K562 (cell line): Measurements from ENCODE around the gene ZNF385D. TPM values are rescaled to one million over a fixed set of nuclear protein-coding genes. Genes with fewer than 3 reads are reported as not detected.

Experiments used
- ATAC-seq: fragments of 200-7000 bp; cut with Tn5 transposase; 3 replicates; pipeline ENCODE4 v1.9.1; 2020; ENCODE audit warnings: moderate library complexity
- BruUV-seq: library from RNA; stranded (reverse); fragments of 400-500 nt; replicated peaks from 2 replicates; lab custom pipeline; 2021; lab: Mats Ljungman, UMichigan
- CTCF ChIA-PET: fragments of 300-600 bp; formaldehyde crosslinking; extraction: SDS; loops from one replicate; lab custom pipeline; 2021; ENCODE audit warnings: low intra/inter-chr PET ratio; lab: Yijun Ruan, JAX
- POLR2A ChIA-PET: fragments of 300-600, 350-650 bp; sonication (Branson Sonifier 250); formaldehyde crosslinking; extraction: SDS; loops from one replicate; lab custom pipeline; 2021; ENCODE audit warnings: antibody characterized with exemption, inconsistent platforms; lab: Yijun Ruan, JAX
- DNase-seq, 4 experiments: peaks; one replicate each; pipeline versions ENCODE4 v3.0.0 to v3.0.0-alpha.2; 2011 to 2018; ENCODE audit warnings: low spot score in 3 of 4, mixed read lengths in 3 of 4; ENCODE audit errors: extremely low read depth in 1 of 4
- FAIRE-seq: peaks from 2 replicates; lab custom pipeline; 2011; peaks lifted over from hg19 to GRCh38; lab: Jason Lieb, UNC
- H2AFZ ChIP-seq: 2 replicates; pipeline ENCODE4 v1.6.0; 2011; ENCODE audit warnings: low read depth, low read length, control low read depth, inconsistent platforms
- H3K27ac ChIP-seq: fragments of 200-600 bp; 3 replicates; pipeline ENCODE4 v1.8.0; 2011; ENCODE audit warnings: low read depth, mild to moderate bottlenecking, control low read depth, inconsistent platforms, low read length, moderate library complexity, mixed read lengths; ENCODE audit errors: extremely low read depth
- H3K27me3 ChIP-seq, 2 experiments: fragments of 300-600 bp in 1 of 2; 2 replicates in 1 of 2; 3 replicates in 1 of 2; pipeline versions ENCODE4 v1.6.0 to v1.8.0; 2011; ENCODE audit warnings: inconsistent platforms in 2 of 2, low read length in 2 of 2, mild to moderate bottlenecking in 1 of 2, mixed read lengths in 1 of 2, moderate library complexity in 1 of 2; ENCODE audit not compliant: control insufficient read depth in 2 of 2, insufficient read depth in 2 of 2
- H3K36me3 ChIP-seq: fragments of 300-600 bp; 3 replicates; pipeline ENCODE4 v1.8.0; 2011; ENCODE audit warnings: mild to moderate bottlenecking, low read length, inconsistent platforms; ENCODE audit not compliant: control insufficient read depth, insufficient read depth
- H3K4me1 ChIP-seq, 2 experiments: fragments of 200-600 bp in 1 of 2; replicated peaks in 1 of 2; 2 replicates in 1 of 2; 3 replicates in 1 of 2; pipeline versions ENCODE4 v1.5.1 to v1.8.0; 2011; ENCODE audit warnings: inconsistent platforms in 2 of 2, low read length in 2 of 2, mild to moderate bottlenecking in 1 of 2, mixed read lengths in 1 of 2, moderate library complexity in 1 of 2; ENCODE audit not compliant: control insufficient read depth in 2 of 2, insufficient read depth in 2 of 2
- H3K4me2 ChIP-seq: 2 replicates; pipeline ENCODE4 v1.6.1; 2011; ENCODE audit warnings: low read length, control low read depth, inconsistent platforms, mixed read lengths; ENCODE audit not compliant: insufficient read depth
- H3K4me3 ChIP-seq: fragments of 200-600 bp; sonication (generic), shearing (Covaris generic); 2 replicates; pipeline ENCODE4 v1.5.1; 2016; ENCODE audit warnings: control low read depth, inconsistent platforms
- H3K79me2 ChIP-seq: fragments of 200-600 bp; 3 replicates; pipeline ENCODE4 v1.8.0; 2011; ENCODE audit warnings: low read length, inconsistent platforms; ENCODE audit not compliant: control insufficient read depth, insufficient read depth
- H3K9ac ChIP-seq, 2 experiments: 2 replicates each; pipeline versions ENCODE4 v1.6.0 to v1.6.1; 2011; ENCODE audit warnings: low read depth in 2 of 2, low read length in 2 of 2, control low read depth in 1 of 2, inconsistent platforms in 1 of 2, mild to moderate bottlenecking in 1 of 2, mixed read lengths in 1 of 2; ENCODE audit not compliant: insufficient read depth in 1 of 2
- H3K9me1 ChIP-seq: one replicate; pipeline ENCODE4 v1.6.0; 2011; ENCODE audit warnings: inconsistent platforms, mild to moderate bottlenecking, low read length, moderate library complexity; ENCODE audit not compliant: control insufficient read depth, insufficient read depth
- H3K9me3 ChIP-seq: replicated peaks from 2 replicates; pipeline ENCODE4 v1.5.1; 2011; ENCODE audit warnings: low read depth, low read length, inconsistent platforms; ENCODE audit not compliant: control insufficient read depth, insufficient read depth
- H4K20me1 ChIP-seq: replicated peaks from 2 replicates; pipeline ENCODE4 v1.6.1; 2011; ENCODE audit warnings: low read length, inconsistent platforms, mixed read lengths; ENCODE audit not compliant: control insufficient read depth, insufficient read depth
- EWSR1 ChIP-seq: fragments of 450-650 bp; IDR thresholded peaks from 2 replicates; pipeline ENCODE4 v1.6.1; 2018; ENCODE audit warnings: borderline replicate concordance, mild to moderate bottlenecking, low read depth, moderate library complexity; ENCODE audit not compliant: partially characterized antibody
- FOXA1 ChIP-seq: fragments of 450-650 bp; IDR thresholded peaks from 2 replicates; pipeline ENCODE4 v1.6.1; 2016; ENCODE audit warnings: mild to moderate bottlenecking, borderline replicate concordance
- HDAC8 ChIP-seq: fragments of 450-650 bp; IDR thresholded peaks from 2 replicates; pipeline ENCODE4 v1.6.1; 2016; ENCODE audit warnings: mild to moderate bottlenecking, missing genetic modification characterization, moderate library complexity, missing compliant biosample characterization
- LARP7 ChIP-seq: fragments of 450-650 bp; IDR thresholded peaks from 2 replicates; pipeline ENCODE4 v1.6.1; 2016
- NBN ChIP-seq: fragments of 450-650 bp; IDR thresholded peaks from 2 replicates; pipeline ENCODE4 v1.6.1; 2016; ENCODE audit warnings: low read depth, mild to moderate bottlenecking
- NCOA2 ChIP-seq, 2 experiments: fragments of 450-650 bp; IDR thresholded peaks; 2 replicates each; pipeline ENCODE4 v1.6.1; 2018; ENCODE audit warnings: mild to moderate bottlenecking in 2 of 2, moderate library complexity in 1 of 2; ENCODE audit not compliant: partially characterized antibody in 2 of 2
- NFRKB ChIP-seq: fragments of 450-650 bp; IDR thresholded peaks from 2 replicates; pipeline ENCODE4 v1.6.1; 2016; ENCODE audit warnings: low read depth
- NKRF ChIP-seq: fragments of 450-650 bp; IDR thresholded peaks from 2 replicates; pipeline ENCODE4 v1.6.1; 2016; ENCODE audit warnings: borderline replicate concordance
- NR4A1 ChIP-seq, 2 experiments: fragments of 250-450 bp in 1 of 2; fragments of 450-650 bp in 1 of 2; sonication (Bioruptor Pico) in 1 of 2; IDR thresholded peaks; 2 replicates each; pipeline versions ENCODE4 v1.4.0 to v1.6.1; 2016 to 2020; ENCODE audit warnings: mild to moderate bottlenecking in 2 of 2, missing compliant biosample characterization in 1 of 2, missing genetic modification characterization in 1 of 2, moderate library complexity in 1 of 2
- SOX6 ChIP-seq: fragments of 450-650 bp; IDR thresholded peaks from 2 replicates; pipeline ENCODE4 v1.6.1; 2014; ENCODE audit warnings: mild to moderate bottlenecking
- SRSF3 ChIP-seq: fragments of 200-400 bp; formaldehyde crosslinking; IDR thresholded peaks from 2 replicates; pipeline ENCODE4 v1.6.1; 2016; ENCODE audit warnings: mild to moderate bottlenecking, low read length, moderate library complexity; ENCODE audit not compliant: insufficient read depth
- STAT5B ChIP-seq: fragments of 250-450 bp; sonication (Bioruptor Pico); IDR thresholded peaks from 2 replicates; pipeline ENCODE4 v1.8.0; 2021; ENCODE audit warnings: mild to moderate bottlenecking, inconsistent platforms
- STAT6 ChIP-seq: sonication (generic); formaldehyde crosslinking; IDR thresholded peaks from 2 replicates; pipeline ENCODE4 v1.8.1; 2023; ENCODE audit warnings: mild to moderate bottlenecking, missing genetic modification reagents
- ZFP91 ChIP-seq: sonication (generic); formaldehyde crosslinking; IDR thresholded peaks from 2 replicates; pipeline ENCODE4 v1.8.0; 2022; ENCODE audit warnings: mild to moderate bottlenecking, missing genetic modification reagents
- ZFPM2 ChIP-seq: fragments of 250-450 bp; sonication (Bioruptor Pico); IDR thresholded peaks from 2 replicates; pipeline ENCODE4 v1.5.1; 2022; ENCODE audit warnings: mild to moderate bottlenecking
- ZNF133 ChIP-seq: fragments of 250-450 bp; sonication (Bioruptor Pico); IDR thresholded peaks from 2 replicates; pipeline ENCODE4 v1.4.0; 2020; ENCODE audit warnings: mild to moderate bottlenecking
- ZNF347 ChIP-seq: fragments of 450-650 bp; formaldehyde crosslinking; IDR thresholded peaks from 2 replicates; pipeline ENCODE4 v1.4.0; 2020; ENCODE audit warnings: low read depth, mild to moderate bottlenecking, moderate library complexity
- ZNF561 ChIP-seq: fragments of 450-650 bp; formaldehyde crosslinking; conservative IDR thresholded peaks from 2 replicates; pipeline ENCODE4 v1.4.0; 2020; ENCODE audit warnings: mild to moderate bottlenecking, moderate library complexity
- WGBS: fragments of 100-300 bp; shearing (Covaris generic); methylation state at CpG from one replicate; pipeline ENCODE4 v1.1.6; 2016; ENCODE audit warnings: low coverage, mixed read lengths; ENCODE audit not compliant: insufficient coverage; ENCODE audit errors: missing lambda C conversion rate; 5-methylcytosine and 5-hydroxymethylcytosine counted together
- in situ Hi-C: fragments of 300-500 bp; cut with MboI; formaldehyde crosslinking; loops from 4 replicates; pipeline ENCODE4 v1.15.0; 2018; ENCODE audit warnings: inconsistent platforms, mixed read lengths
- intact Hi-C: fragments of 100-400 bp; cut with micrococcal nuclease; formaldehyde crosslinking; loops from 2 replicates; pipeline ENCODE4 v1.14.2; 2022
- polyA plus RNA-seq, 8 experiments: library from polyadenylated mRNA; depleted of rRNA in 4 of 8; stranded (reverse) in 5 of 8; unstranded in 3 of 8; fragments of >200 nt; fragmentation: Nextera tagmentation in 2 of 8; fragmentation: Illumina TruSeq in 1 of 8; extraction: Ambion mirVana in 2 of 8; extraction: Trizol in 1 of 8; gene quantifications; 2 replicates each; pipeline versions ENCODE4 v1.2.1 to v1.2.3, GENCODE V29; 2011 to 2014; ENCODE audit warnings: inconsistent platforms in 1 of 8, missing spikeins in 1 of 8
- total RNA-seq, 7 experiments: library from RNA; depleted of rRNA in 6 of 7; stranded (reverse); fragments of >200 nt in 6 of 7; fragmentation: Illumina TruSeq in 2 of 7; extraction: Trizol in 2 of 7; gene quantifications; 2 replicates each; pipeline versions ENCODE4 v1.2.1 to v1.2.3, GENCODE V29; 2011 to 2021; ENCODE audit warnings: low replicate concordance in 1 of 7

The ZNF385D gene
- total and polyA plus RNA-seq, 9 of the 15 experiments (the other 6 are each of a cell fraction or from before 2014, with no cell fraction given), result 0.14 to 1.7 (median 0.51) TPM

GRCh38 chr3:21691036-21691435 is 60.0 kb downstream of the ZNF385D start:
- POLR2A ChIA-PET, result no interaction called here
- BruUV-seq, result no TSS peak
- H3K79me2 ChIP-seq, result no peaks in the 10 kb centered on the region
- in situ Hi-C loops, result no loop called here
- no peak for ATAC-seq
- TF ChIP-seq NBN (no peak), ZNF347 (CRISPR knock-in tag) (no peak), ZNF561 (CRISPR knock-in tag) (no peak), ZFP91 (no peak), NKRF (no peak), SRSF3 (no peak), STAT5B (no peak), EWSR1 (no peak), FOXA1 (no peak), HDAC8 (tag) (no peak), LARP7 (no peak), ZNF133 (CRISPR knock-in tag) (no peak), ZFPM2 (no peak), NR4A1 (CRISPR knock-in tag; IDR thresholded peaks at IDR 0.05) (no peak), NR4A1 (tag; IDR thresholded peaks at IDR 0.05) (no peak), SOX6 (no peak), NFRKB (no peak), NCOA2 (IDR thresholded peaks at IDR 0.05; ENCODE audit: partially characterized antibody in 2 of 2) (no peak), STAT6 (CRISPR knock-in tag) (no peak)
- WGBS, result 15% methylated on average over 6 of the region's 6 CpGs
- CTCF ChIA-PET, result no interaction called here
- no peaks in the 10 kb centered on the region for H3K4me1 ChIP-seq
- no peak overlapping the region for H3K4me3 ChIP-seq
- H3K9me1 ChIP-seq, result no peaks in the 10 kb centered on the region
- H3K9me3 ChIP-seq, result no peaks in the 10 kb centered on the region
- no peaks in the 10 kb centered on the region for H3K36me3 ChIP-seq
- H3K4me2 ChIP-seq, result no peak overlapping the region
- no peak for DNase-seq
- no peak overlapping the region for H2AFZ ChIP-seq
- no peaks in the 10 kb centered on the region for H4K20me1 ChIP-seq
- no peak overlapping the region for H3K9ac ChIP-seq
- intact Hi-C loops, result no loop called here
- no peak overlapping the region for H3K27ac ChIP-seq
- no peaks in the 10 kb centered on the region for H3K27me3 ChIP-seq
- no peak for FAIRE-seq
